ENCODE results near the gene TRIM67. TPM values are rescaled to one million over a fixed set of nuclear protein-coding genes. Genes with fewer than 3 reads are reported as not detected.

TRIM67 gene
- total and polyA plus RNA-seq, 9 of the 15 experiments (the other 6 are each of a cell fraction or from before 2014, with no cell fraction given) = 0.04 to 0.60 (median 0.31) TPM

DNA sequence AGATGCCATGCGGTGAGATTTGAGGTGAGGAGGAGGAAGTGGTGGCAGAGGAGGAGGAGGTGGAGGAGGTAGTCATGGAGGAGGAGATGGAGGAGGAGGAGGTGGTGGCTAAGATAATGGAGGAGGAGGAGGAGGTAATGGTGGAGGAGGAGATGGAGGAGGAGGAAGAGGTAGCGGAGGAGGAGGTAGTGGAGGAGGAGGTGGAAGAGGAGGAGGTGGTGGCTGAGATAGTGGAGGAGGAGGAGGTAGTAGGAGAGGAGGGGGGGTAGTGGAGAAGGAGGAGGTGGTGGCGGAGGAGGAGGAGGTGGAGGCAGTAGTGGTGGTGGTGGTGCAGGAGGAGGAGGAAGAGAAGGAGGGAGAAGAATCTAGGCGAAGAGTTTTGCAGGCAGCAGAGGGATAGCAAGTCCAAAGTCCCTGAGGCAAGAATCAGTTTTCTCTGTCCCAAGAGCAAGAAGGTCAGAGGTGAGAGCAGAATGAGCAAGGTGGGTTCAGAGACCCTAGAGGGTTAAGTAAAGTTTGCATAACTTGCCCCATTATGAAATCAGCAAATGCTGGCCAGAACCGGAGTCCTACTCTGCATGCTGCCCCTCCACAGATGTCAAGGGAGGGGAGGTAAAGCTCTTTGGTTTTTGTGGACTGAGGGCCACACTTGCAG lies 40.2 kb downstream of the TRIM67 start (continued):
- TF ChIP-seq, protein P1, sequence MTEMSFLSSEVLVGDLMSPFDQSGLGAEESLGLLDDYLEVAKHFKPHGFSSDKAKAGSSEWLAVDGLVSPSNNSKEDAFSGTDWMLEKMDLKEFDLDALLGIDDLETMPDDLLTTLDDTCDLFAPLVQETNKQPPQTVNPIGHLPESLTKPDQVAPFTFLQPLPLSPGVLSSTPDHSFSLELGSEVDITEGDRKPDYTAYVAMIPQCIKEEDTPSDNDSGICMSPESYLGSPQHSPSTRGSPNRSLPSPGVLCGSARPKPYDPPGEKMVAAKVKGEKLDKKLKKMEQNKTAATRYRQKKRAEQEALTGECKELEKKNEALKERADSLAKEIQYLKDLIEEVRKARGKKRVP (CRISPR knock-in tag; IDR thresholded peaks at IDR 0.05) = no peak
- TF ChIP-seq FOSL1 (tag; conservative IDR thresholded peaks at IDR 0.05) (no peak), HDAC2 (IDR thresholded peaks at IDR 0.05) (0 out of 2 replicates have a peak, but pooled peaks have one; percentile 58), GATAD2A (IDR thresholded peaks at IDR 0.05) (peak; percentile 95; the same call in 1 of the 2 replicates), DPF2 (IDR thresholded peaks at IDR 0.05) (peak; percentile 82), ARID1B (IDR thresholded peaks at IDR 0.05) (peak; percentile 80), CC2D1A (IDR thresholded peaks at IDR 0.05) (peak; percentile 49; the same call in 1 of the 2 replicates), LARP7 (IDR thresholded peaks at IDR 0.05) (peak; percentile 92; the same call in 1 of the 2 replicates)
- TF ChIP-seq, protein P2, sequence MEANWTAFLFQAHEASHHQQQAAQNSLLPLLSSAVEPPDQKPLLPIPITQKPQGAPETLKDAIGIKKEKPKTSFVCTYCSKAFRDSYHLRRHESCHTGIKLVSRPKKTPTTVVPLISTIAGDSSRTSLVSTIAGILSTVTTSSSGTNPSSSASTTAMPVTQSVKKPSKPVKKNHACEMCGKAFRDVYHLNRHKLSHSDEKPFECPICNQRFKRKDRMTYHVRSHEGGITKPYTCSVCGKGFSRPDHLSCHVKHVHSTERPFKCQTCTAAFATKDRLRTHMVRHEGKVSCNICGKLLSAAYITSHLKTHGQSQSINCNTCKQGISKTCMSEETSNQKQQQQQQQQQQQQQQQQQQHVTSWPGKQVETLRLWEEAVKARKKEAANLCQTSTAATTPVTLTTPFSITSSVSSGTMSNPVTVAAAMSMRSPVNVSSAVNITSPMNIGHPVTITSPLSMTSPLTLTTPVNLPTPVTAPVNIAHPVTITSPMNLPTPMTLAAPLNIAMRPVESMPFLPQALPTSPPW (CRISPR knock-in tag; IDR thresholded peaks at IDR 0.05) = peak; percentile 79
- TF ChIP-seq, protein P3, sequence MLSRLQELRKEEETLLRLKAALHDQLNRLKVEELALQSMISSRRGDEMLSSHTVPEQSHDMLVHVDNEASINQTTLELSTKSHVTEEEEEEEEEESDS (CRISPR knock-in tag; IDR thresholded peaks at IDR 0.05) = no peak
- TF ChIP-seq, protein P4, sequence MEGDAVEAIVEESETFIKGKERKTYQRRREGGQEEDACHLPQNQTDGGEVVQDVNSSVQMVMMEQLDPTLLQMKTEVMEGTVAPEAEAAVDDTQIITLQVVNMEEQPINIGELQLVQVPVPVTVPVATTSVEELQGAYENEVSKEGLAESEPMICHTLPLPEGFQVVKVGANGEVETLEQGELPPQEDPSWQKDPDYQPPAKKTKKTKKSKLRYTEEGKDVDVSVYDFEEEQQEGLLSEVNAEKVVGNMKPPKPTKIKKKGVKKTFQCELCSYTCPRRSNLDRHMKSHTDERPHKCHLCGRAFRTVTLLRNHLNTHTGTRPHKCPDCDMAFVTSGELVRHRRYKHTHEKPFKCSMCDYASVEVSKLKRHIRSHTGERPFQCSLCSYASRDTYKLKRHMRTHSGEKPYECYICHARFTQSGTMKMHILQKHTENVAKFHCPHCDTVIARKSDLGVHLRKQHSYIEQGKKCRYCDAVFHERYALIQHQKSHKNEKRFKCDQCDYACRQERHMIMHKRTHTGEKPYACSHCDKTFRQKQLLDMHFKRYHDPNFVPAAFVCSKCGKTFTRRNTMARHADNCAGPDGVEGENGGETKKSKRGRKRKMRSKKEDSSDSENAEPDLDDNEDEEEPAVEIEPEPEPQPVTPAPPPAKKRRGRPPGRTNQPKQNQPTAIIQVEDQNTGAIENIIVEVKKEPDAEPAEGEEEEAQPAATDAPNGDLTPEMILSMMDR (IDR thresholded peaks at IDR 0.05 in 2 of 3, conservative IDR thresholded peaks at IDR 0.05 in 1 of 3; ENCODE audit: insufficient read depth in 2 of 3, low read depth in 1 of 3, low read length in 3 of 3) = 0 out of 6 replicates have a peak, but pooled peaks of 1 of the 3 experiments have one; percentile 2
- TF ChIP-seq, protein P5, sequence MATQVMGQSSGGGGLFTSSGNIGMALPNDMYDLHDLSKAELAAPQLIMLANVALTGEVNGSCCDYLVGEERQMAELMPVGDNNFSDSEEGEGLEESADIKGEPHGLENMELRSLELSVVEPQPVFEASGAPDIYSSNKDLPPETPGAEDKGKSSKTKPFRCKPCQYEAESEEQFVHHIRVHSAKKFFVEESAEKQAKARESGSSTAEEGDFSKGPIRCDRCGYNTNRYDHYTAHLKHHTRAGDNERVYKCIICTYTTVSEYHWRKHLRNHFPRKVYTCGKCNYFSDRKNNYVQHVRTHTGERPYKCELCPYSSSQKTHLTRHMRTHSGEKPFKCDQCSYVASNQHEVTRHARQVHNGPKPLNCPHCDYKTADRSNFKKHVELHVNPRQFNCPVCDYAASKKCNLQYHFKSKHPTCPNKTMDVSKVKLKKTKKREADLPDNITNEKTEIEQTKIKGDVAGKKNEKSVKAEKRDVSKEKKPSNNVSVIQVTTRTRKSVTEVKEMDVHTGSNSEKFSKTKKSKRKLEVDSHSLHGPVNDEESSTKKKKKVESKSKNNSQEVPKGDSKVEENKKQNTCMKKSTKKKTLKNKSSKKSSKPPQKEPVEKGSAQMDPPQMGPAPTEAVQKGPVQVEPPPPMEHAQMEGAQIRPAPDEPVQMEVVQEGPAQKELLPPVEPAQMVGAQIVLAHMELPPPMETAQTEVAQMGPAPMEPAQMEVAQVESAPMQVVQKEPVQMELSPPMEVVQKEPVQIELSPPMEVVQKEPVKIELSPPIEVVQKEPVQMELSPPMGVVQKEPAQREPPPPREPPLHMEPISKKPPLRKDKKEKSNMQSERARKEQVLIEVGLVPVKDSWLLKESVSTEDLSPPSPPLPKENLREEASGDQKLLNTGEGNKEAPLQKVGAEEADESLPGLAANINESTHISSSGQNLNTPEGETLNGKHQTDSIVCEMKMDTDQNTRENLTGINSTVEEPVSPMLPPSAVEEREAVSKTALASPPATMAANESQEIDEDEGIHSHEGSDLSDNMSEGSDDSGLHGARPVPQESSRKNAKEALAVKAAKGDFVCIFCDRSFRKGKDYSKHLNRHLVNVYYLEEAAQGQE (IDR thresholded peaks at IDR 0.05; ENCODE audit: borderline replicate concordance) = peak; percentile 64
- TF ChIP-seq, protein P5 (CRISPR knock-in tag; IDR thresholded peaks at IDR 0.05; ENCODE audit: low read depth) = no peak

All from K562 (cell line).